Activated naive CD8-positive, alpha-beta T cell treated with anti-CD3 and anti-CD28 coated beads, Interleukin-2, amount 10 ng/mL, durations not matched to agents 7 days and 5 days (primary cell): Measurements from ENCODE around the gene MPP2. TPM values are rescaled to one million over a fixed set of nuclear protein-coding genes. Genes with fewer than 3 reads are reported as not detected.
"Not testable (repeated sequence)": the region's sequence is repeated elsewhere in the genome, so short reads cannot be mapped to it uniquely, and the experiment has no call there.

Experiments used
- ATAC-seq: fragments of 150-1000 bp; cut with Tn5 transposase; one replicate; pipeline ENCODE4 v1.10.0; 2021; ENCODE audit warnings: low read depth, moderate library complexity
- POLR2A ChIA-PET: fragments of 350-600 bp; sonication (Branson Sonifier 250); formaldehyde crosslinking; loops from one replicate; lab custom pipeline; 2021; ENCODE audit warnings: antibody characterized with exemption; lab: Charles Lee
- DNase-seq: peaks from one replicate; pipeline ENCODE4 v3.0.0; 2021
- H3K27ac Mint-ChIP-seq: one replicate; pipeline ENCODE4 v1.8.0; 2022; ENCODE audit warnings: mild to moderate bottlenecking, mixed read lengths
- H3K27me3 Mint-ChIP-seq: one replicate; pipeline ENCODE4 v1.8.0; 2022; ENCODE audit warnings: mild to moderate bottlenecking, moderate library complexity, mixed read lengths
- H3K36me3 Mint-ChIP-seq: one replicate; pipeline ENCODE4 v1.8.0; 2021; ENCODE audit warnings: mild to moderate bottlenecking, mixed read lengths
- H3K4me1 Mint-ChIP-seq: one replicate; pipeline ENCODE4 v1.8.0; 2021; ENCODE audit warnings: mixed read lengths
- H3K4me3 Mint-ChIP-seq: one replicate; pipeline ENCODE4 v1.8.0; 2022; ENCODE audit warnings: mild to moderate bottlenecking, moderate library complexity, mixed read lengths
- H3K9me3 Mint-ChIP-seq: one replicate; pipeline ENCODE4 v1.8.0; 2021; ENCODE audit warnings: mixed read lengths
- total RNA-seq, 2 experiments: library from RNA; stranded (reverse); gene quantifications; one replicate each; pipeline ENCODE4 v1.2.3, GENCODE V29; 2021

MPP2 gene
- total RNA-seq, 2 experiments from 2014 or later: 2.3 to 3.1 TPM

DNA sequence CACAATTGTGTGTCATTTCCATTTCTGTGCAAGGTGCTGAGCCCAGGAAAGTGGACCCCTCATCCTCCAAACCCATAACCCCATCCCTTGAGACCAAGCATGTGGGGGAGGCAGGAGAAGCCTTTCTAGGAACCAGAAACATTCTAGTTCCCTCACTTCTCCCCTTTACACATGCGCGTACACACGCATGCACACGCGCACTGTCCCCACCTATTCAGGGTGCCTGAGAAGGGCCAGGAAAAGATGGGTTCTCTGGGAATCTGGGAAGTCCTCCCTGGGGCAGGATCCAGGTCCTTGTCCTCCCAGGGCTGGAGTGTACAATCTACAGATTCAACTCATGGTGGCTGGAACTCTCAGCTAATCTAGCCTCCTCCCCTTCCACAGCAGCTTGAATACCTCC, 32.5 kb upstream of the MPP2 start:
- Mint-ChIP-seq H3K9me3 (no peaks in the 10 kb centered on the region), H3K36me3 (no peaks in the 10 kb centered on the region), H3K27ac (no peak overlapping the region), H3K4me3 (no peak overlapping the region), H3K27me3 (peaks cover 19% of the 10 kb centered on the region), H3K4me1 (peaks cover 13% of the 10 kb centered on the region)
- DNase-seq (no peak), ATAC-seq (no peak)
- POLR2A ChIA-PET: no interaction called here

DNA sequence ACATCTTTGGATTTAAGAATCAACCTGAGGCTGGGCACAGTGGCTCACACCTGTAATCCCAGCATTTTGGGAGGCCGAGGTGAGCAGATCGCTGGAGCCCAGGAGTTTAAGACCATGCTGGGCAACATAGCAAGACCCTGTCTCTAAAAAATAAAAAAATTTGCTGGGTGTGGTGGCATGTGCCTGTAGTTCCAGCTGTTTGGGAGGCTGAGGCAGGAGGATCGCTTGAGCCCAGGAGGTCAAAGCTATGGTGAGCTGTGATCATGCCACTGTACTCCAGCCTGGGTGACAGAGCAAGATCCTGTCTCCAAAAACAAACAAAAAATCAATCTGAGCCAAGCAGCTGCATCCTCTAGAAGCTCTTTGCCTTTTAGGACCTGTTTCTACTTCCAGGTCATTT, 32.1 kb upstream of the MPP2 start:
- ATAC-seq, H3K4me3 Mint-ChIP-seq, H3K9me3 Mint-ChIP-seq, H3K27ac Mint-ChIP-seq, H3K36me3 Mint-ChIP-seq, POLR2A ChIA-PET, DNase-seq: not testable (repeated sequence)
- H3K4me1 Mint-ChIP-seq: peaks cover 12% of the 10 kb centered on the region
- H3K27me3 Mint-ChIP-seq: peaks cover 19% of the 10 kb centered on the region

DNA sequence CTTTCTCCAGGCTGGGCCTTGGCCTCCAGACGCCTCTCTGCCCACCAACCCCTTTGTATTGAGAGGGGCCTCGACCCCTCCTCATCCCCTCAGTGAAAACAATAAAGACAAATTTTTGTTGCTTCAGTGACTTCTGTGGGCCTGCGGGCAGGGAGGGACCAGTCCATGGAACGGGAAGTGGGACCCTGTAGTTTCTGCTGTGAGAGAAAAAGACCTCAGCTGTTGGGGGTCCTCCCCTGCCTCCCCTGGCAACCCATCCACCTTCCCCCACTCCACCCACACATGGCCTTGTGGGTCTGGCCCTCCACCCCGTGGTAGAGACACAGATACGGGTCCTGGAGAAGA, 31.5 kb upstream of the MPP2 start:
- DNase-seq (no peak), ATAC-seq (no peak)
- Mint-ChIP-seq H3K27ac (no peak overlapping the region), H3K36me3 (no peaks in the 10 kb centered on the region), H3K4me1 (peaks cover 7% of the 10 kb centered on the region), H3K4me3 (no peak overlapping the region), H3K27me3 (peaks cover 19% of the 10 kb centered on the region), H3K9me3 (no peaks in the 10 kb centered on the region)
- POLR2A ChIA-PET: interaction anchor here (0.8 kb wide), 1 partner anchor 22 kb away, joined by 3 read pairs; no protein-coding TSS in a partner anchor

DNA sequence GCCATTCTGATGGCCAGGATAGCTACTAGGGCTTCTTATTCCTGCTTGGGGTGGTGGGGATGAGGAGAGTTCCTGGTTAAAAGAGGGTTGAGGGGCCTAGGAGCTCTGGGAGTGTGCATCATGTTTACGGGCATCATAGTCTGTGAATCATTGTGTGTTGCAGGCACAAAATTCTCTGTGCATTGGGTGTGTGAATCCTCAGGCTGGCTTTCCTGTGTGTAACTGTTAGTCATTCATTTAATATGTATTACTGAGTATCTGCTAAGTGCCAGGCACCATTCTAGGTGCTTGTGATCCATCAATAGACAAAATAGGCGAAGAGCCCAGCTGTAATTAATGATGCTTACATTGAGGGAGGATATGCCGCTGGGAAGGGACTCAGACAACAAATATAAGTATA, 29.1 kb upstream of the MPP2 start:
- POLR2A ChIA-PET: no interaction called here
- no peak overlapping the region for H3K4me3 Mint-ChIP-seq
- no peak overlapping the region for H3K27ac Mint-ChIP-seq
- H3K4me1 Mint-ChIP-seq: peaks cover 4% of the 10 kb centered on the region
- peaks cover 19% of the 10 kb centered on the region for H3K27me3 Mint-ChIP-seq
- no peaks in the 10 kb centered on the region for H3K36me3 Mint-ChIP-seq
- no peak for ATAC-seq
- DNase-seq: no peak
- H3K9me3 Mint-ChIP-seq: no peaks in the 10 kb centered on the region

DNA sequence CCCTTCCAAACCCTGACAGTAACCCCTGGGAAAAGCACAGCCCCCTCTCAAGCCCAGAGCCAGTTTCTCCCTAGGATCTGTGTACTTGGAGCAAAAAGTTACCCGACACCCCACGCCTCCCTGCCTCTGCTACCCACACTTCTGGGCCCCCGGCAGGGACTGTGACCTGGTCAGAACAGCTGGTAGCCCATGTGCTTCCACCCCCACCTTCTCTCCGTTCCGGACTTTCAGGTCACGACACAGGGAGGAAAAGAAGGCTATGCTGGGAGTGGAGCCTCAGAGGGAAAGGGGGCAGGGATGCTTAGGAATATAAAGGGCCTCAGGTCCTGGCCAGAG, 28.6 kb upstream of the MPP2 start:
- DNase-seq (no peak), ATAC-seq (no peak)
- POLR2A ChIA-PET: no interaction called here
- Mint-ChIP-seq H3K4me1 (peaks cover 4% of the 10 kb centered on the region), H3K4me3 (no peak overlapping the region), H3K9me3 (no peaks in the 10 kb centered on the region), H3K27me3 (peaks cover 18% of the 10 kb centered on the region), H3K36me3 (no peaks in the 10 kb centered on the region), H3K27ac (no peak overlapping the region)

DNA sequence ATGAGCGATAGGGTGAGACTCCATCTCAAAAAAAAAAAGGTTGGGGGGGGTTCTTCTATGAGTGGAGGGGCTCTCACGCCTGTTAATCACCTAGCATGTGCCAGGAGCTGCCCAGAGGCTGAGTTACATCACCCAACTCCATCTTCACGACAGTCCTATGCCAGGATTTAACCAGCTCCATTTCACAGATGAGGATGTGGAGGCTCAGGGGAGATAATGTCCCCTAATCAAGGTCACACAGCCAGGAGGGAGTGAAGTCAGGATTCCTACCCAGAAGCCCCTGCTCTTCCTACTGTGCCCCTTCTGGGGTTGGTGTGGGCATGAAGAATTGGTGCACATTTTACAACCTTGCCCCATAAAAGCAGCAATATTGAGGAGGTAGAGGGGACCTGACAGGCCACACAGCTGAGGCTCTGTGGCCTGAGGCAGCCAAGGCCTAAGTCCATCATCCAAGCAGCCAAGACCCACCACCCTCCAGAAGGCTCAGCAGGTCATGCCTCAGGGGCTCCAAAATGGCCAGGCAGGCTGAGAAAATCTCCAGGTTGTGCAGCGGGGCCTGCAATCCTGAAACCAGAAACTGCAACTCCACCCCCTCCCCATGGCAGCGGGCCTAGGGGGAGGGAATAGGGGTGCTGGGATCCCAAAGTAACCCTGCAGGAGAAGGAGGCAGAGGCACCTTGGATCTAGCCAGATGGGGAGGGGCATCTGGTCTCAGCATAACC, 28.0 kb upstream of the MPP2 start:
- no peaks in the 10 kb centered on the region for H3K9me3 Mint-ChIP-seq
- ATAC-seq: no peak
- POLR2A ChIA-PET: no interaction called here

DNA sequence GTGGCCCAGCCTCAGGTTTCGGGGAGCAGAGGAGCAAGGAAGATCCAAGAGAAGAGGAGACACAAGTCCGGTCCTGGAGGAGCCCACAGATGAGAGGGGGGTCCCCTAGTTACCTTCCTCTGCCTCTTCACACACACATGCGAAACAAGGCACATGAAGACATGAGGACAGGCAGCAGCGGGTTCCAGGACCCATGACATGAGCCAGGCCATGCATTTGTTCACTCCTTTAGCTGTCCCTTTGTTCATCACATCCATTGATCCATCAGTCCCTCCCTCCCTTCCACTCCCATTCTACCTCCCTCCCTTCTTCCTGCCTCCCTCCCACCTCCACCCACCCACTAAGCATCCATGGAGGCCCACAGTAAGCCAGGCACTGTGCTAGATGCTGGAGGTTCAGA, 25.6 kb upstream of the MPP2 start:
- Mint-ChIP-seq H3K27ac (no peak overlapping the region), H3K4me3 (no peak overlapping the region), H3K9me3 (no peaks in the 10 kb centered on the region), H3K36me3 (no peaks in the 10 kb centered on the region), H3K4me1 (peaks cover 14% of the 10 kb centered on the region), H3K27me3 (peaks cover 6% of the 10 kb centered on the region)
- POLR2A ChIA-PET: no interaction called here
- DNase-seq (no peak), ATAC-seq (no peak)

More for the DNA sequence above, 28.0 kb upstream of the MPP2 start:
- no peaks in the 10 kb centered on the region for H3K36me3 Mint-ChIP-seq
- DNase-seq: no peak
- H3K4me1 Mint-ChIP-seq: peaks cover 4% of the 10 kb centered on the region
- H3K27me3 Mint-ChIP-seq: peaks cover 17% of the 10 kb centered on the region
- H3K4me3 Mint-ChIP-seq: no peak overlapping the region
- H3K27ac Mint-ChIP-seq: no peak overlapping the region

DNA sequence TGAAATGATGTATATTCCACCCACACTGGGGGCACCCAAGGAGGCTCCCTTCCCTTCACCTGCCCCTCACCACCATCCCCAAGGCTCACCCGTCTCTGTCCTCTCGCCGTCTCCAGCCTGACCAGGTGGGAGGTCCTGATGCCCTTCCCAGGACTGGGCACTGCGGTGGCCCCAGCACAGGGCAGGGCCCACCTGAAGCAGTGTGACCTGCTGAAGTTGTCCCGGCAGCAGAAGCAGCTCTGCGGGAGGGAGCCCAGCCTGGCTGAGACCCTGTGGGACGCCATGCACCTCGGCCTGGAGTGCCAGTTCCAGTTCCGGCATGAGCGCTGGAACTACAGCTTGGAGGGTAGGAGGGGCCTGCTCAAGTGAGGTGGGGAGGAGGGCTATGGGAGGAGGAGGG, 25.0 kb upstream of the MPP2 start:
- POLR2A ChIA-PET: no interaction called here
- no peaks in the 10 kb centered on the region for H3K9me3 Mint-ChIP-seq
- H3K4me1 Mint-ChIP-seq: peaks cover 17% of the 10 kb centered on the region
- H3K36me3 Mint-ChIP-seq: no peaks in the 10 kb centered on the region
- H3K4me3 Mint-ChIP-seq: no peak overlapping the region
- H3K27ac Mint-ChIP-seq: no peak overlapping the region
- H3K27me3 Mint-ChIP-seq: peaks cover 5% of the 10 kb centered on the region
- DNase-seq: no peak
- ATAC-seq: no peak

DNA sequence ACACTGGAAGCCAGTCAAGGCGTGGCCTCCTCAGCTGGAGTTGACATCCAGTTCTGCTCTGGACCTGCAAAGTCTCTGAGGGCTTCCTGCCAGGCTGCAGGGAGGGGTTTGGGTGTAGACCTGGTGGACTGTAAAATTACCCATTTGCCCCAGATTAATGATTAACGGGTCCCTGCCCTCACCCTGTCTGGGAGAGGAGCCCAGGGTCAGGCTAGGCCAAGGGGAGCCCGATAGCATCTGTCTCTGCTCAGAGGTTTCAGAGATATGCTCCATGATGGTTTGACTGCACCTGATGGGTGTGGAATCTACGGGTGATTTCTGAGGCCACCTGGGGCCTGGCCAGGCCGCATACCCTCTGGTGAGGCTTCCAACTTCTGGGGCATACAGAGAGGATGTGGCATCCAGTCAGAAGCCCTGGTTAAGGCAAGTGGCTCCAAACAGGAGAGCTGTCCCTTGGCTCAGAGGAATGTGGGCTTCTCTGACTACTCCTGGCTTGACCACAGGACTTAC, 23.8 kb upstream of the MPP2 start:
- no peaks in the 10 kb centered on the region for H3K9me3 Mint-ChIP-seq
- ATAC-seq (no peak), DNase-seq (no peak)
- H3K4me1 Mint-ChIP-seq: peaks cover 20% of the 10 kb centered on the region
- POLR2A ChIA-PET: no interaction called here
- no peak overlapping the region for H3K27ac Mint-ChIP-seq
- peaks cover 9% of the 10 kb centered on the region for H3K27me3 Mint-ChIP-seq
- H3K36me3 Mint-ChIP-seq: no peaks in the 10 kb centered on the region
- H3K4me3 Mint-ChIP-seq: no peak overlapping the region

DNA sequence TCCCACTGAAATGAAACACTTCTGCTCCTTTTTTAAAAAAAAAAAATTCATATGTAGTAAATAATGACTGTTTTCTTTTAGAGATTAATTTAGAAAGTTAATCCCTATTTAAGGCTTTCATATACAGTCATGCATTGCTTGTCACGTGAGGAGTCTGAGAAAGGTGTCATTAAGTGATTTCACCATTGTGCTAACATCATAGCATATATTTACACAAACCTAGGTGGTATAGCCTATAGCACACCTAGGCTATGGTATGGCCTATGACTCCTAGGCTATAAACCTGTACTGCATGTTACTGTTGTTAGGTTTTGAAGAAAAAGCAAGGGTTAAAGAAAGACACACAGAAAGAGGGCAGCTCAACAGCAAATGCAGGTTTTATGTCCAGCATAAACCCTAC, 21.3 kb upstream of the MPP2 start:
- POLR2A ChIA-PET: interaction anchor here (0.6 to 0.7 kb wide), 2 partner anchors 14 to 318 kb away, joined by 3 to 4 read pairs; no protein-coding TSS in a partner anchor
- no peak overlapping the region for H3K27ac Mint-ChIP-seq
- H3K36me3 Mint-ChIP-seq: no peaks in the 10 kb centered on the region
- peaks cover 25% of the 10 kb centered on the region for H3K4me1 Mint-ChIP-seq
- no peaks in the 10 kb centered on the region for H3K9me3 Mint-ChIP-seq
- no peak overlapping the region for H3K4me3 Mint-ChIP-seq
- no peak for ATAC-seq
- DNase-seq: no peak
- H3K27me3 Mint-ChIP-seq: peaks cover 11% of the 10 kb centered on the region

DNA sequence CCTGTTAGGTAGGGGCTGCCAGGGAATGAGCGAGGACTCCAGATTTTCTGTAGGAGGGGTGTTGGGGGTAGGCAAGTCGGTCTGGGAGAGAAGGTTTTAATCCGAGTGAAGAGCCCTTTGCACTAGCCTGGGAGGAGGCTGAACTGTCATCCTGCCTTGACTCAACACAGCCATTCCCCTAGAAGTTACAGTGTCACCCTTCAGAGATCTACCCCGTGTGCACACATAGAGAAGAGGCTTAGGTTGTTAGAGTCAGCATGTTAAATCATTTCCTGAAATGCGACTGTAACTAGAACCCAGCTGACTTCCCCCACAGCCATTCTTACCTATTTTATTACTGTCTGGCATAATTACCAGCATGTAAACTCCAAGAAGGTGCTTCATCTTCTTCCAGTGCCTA, 20.6 kb upstream of the MPP2 start:
- H3K4me1 Mint-ChIP-seq: peaks cover 25% of the 10 kb centered on the region
- not testable (repeated sequence) for H3K36me3 Mint-ChIP-seq, DNase-seq, H3K9me3 Mint-ChIP-seq
- peak overlapping the region; percentile 82 for H3K27ac Mint-ChIP-seq
- ATAC-seq: peak; percentile 67
- peak overlapping the region; percentile 79 for H3K4me3 Mint-ChIP-seq
- peaks cover 11% of the 10 kb centered on the region for H3K27me3 Mint-ChIP-seq
- POLR2A ChIA-PET: interaction anchor here (0.7 kb wide), 1 partner anchor 13 kb away, joined by 3 read pairs; no protein-coding TSS in a partner anchor

DNA sequence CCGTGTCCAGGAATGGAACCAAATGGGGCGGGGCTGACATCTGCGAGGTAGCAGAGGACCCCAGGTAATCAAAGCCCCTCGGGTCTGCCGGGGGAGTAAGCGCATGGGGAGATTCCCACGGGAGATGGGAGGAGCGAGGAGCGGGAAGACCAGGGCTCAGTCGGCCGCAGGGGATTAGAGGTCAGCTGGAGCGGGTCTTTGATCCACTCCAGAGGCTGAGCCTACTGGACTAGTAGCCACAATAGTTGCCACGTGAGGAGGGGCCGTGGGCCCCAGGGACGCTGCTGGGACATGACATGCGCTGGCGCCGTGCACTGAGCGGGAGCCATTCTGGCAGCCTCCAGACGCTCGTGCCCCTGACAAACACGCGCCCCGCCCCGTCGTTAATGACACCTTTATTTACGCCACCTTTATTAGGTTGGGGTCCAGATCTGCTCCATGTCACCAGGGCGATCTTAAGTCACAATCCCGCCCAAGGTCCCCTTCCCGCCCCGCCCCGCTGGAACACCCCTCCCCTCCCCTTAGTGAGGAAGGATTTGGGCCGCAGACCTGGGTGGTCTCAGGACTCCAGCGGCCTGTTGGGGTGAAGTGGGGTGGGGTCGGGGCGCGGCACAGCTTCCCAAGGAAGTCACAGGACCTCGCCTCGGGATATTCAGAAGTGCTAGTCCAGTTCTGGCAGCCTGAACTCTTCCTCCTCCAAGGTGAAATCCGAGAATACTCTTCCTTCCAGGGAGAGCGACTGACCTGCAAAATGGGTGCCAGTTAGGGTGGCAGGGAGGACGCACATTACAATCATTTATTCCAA, 19.9 kb upstream of the MPP2 start:
- H3K4me1 Mint-ChIP-seq: peaks cover 25% of the 10 kb centered on the region
- peak; percentile 25 for ATAC-seq
- H3K27ac Mint-ChIP-seq: peak overlapping the region; percentile 82
- H3K27me3 Mint-ChIP-seq: peaks cover 11% of the 10 kb centered on the region
- peak overlapping the region; percentile 79 for H3K4me3 Mint-ChIP-seq
- no peaks in the 10 kb centered on the region for H3K36me3 Mint-ChIP-seq
- DNase-seq: no peak
- no peaks in the 10 kb centered on the region for H3K9me3 Mint-ChIP-seq
- POLR2A ChIA-PET: interaction anchor here (1.0 kb wide), 1 partner anchor 17 kb away, joined by 3 read pairs; no protein-coding TSS in a partner anchor

DNA sequence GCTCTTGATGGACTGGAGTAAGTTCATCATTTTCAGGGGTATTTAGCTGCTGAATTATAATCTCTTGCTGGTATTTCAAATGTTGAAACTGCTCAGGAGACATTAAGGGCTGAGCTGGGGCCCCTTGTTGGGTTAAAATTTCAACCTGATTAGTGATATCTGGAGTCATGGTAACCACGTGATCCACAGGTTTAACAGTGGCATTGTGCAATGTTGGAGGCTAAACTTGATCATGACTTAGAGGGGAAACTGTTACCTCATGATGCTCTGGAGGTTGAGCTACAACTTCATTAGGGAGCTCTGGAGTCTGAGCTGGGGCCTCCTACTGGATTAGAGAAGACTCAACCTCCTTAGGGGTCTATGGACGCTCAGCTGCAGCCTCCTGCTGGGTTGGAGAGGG, 17.2 kb upstream of the MPP2 start:
- no peak overlapping the region for H3K4me3 Mint-ChIP-seq
- peaks cover 21% of the 10 kb centered on the region for H3K4me1 Mint-ChIP-seq
- POLR2A ChIA-PET: no interaction called here
- no peaks in the 10 kb centered on the region for H3K9me3 Mint-ChIP-seq
- no peak for ATAC-seq
- H3K27ac Mint-ChIP-seq: no peak overlapping the region
- no peaks in the 10 kb centered on the region for H3K36me3 Mint-ChIP-seq
- no peak for DNase-seq
- peaks cover 13% of the 10 kb centered on the region for H3K27me3 Mint-ChIP-seq
